HepG2 (cell line): ENCODE data around the gene GRB2. TPM values are rescaled to one million over a fixed set of nuclear protein-coding genes. Genes with fewer than 3 reads are reported as not detected.

Experiments used
- ATAC-seq: fragments of 200-7000 bp; cut with Tn5 transposase; 3 replicates; pipeline ENCODE4 v1.9.1; 2020; ENCODE audit warnings: mild to moderate bottlenecking, moderate library complexity
- BruUV-seq: library from RNA; stranded (reverse); fragments of 400-500 nt; replicated peaks from 2 replicates; lab custom pipeline; 2021; lab: Mats Ljungman, UMichigan
- CTCF ChIA-PET: fragments of 300-600 bp; formaldehyde crosslinking; extraction: SDS; loops from one replicate; lab custom pipeline; 2021; ENCODE audit warnings: low total read pairs, inconsistent platforms, low intra/inter-chr PET ratio; lab: Yijun Ruan, JAX
- POLR2A ChIA-PET: fragments of 350-600 bp; sonication (Branson Sonifier 250); formaldehyde crosslinking; loops from one replicate; lab custom pipeline; 2020; ENCODE audit warnings: antibody characterized with exemption, inconsistent platforms; lab: Yijun Ruan, JAX
- DNase-seq: peaks from one replicate; pipeline ENCODE4 v3.0.0-alpha.2; 2015; ENCODE audit warnings: low spot score
- FAIRE-seq: peaks from 3 replicates; lab custom pipeline; 2011; peaks lifted over from hg19 to GRCh38; lab: Jason Lieb, UNC
- H2AFZ ChIP-seq: one replicate; pipeline ENCODE4 v1.6.1; 2011; ENCODE audit warnings: low read length, inconsistent platforms
- H3K27ac ChIP-seq: fragments of 300-600 bp; 3 replicates; pipeline ENCODE4 v1.8.0; 2011; ENCODE audit warnings: mixed run types, mild to moderate bottlenecking, mixed read lengths, low read length, inconsistent platforms; ENCODE audit not compliant: insufficient read depth; ENCODE audit errors: extremely low read length
- H3K27me3 ChIP-seq, 2 experiments: fragments of 200-600 bp in 1 of 2; 2 replicates in 1 of 2; 3 replicates in 1 of 2; pipeline versions ENCODE4 v1.6.0 to v1.8.0; 2011; ENCODE audit warnings: low read length in 2 of 2, mild to moderate bottlenecking in 2 of 2, moderate library complexity in 2 of 2, inconsistent platforms in 1 of 2; ENCODE audit not compliant: insufficient read depth in 2 of 2, control insufficient read depth in 1 of 2
- H3K36me3 ChIP-seq, 2 experiments: fragments of 200-600 bp in 1 of 2; replicated peaks in 1 of 2; 2 replicates in 1 of 2; 3 replicates in 1 of 2; pipeline versions ENCODE4 v1.5.1 to v1.8.0; 2011; ENCODE audit warnings: low read length in 2 of 2, inconsistent platforms in 1 of 2; ENCODE audit not compliant: insufficient read depth in 2 of 2, control insufficient read depth in 1 of 2
- H3K4me1 ChIP-seq: 2 replicates; pipeline ENCODE4 v1.5.1; 2012; ENCODE audit warnings: low read length, inconsistent platforms; ENCODE audit not compliant: insufficient read depth
- H3K4me2 ChIP-seq: 2 replicates; pipeline ENCODE4 v1.6.0; 2011; ENCODE audit warnings: low read depth, low read length, inconsistent platforms
- H3K4me3 ChIP-seq, 3 experiments: fragments of 200-600 bp in 1 of 3; sonication (generic), shearing (Covaris generic) in 1 of 3; replicated peaks in 1 of 3; 2 replicates each; pipeline ENCODE4 v1.5.1; 2011 to 2016; ENCODE audit warnings: low read length in 3 of 3, inconsistent platforms in 2 of 3, low read depth in 2 of 3, mild to moderate bottlenecking in 2 of 3, control low read depth in 1 of 3, mixed read lengths in 1 of 3; ENCODE audit not compliant: insufficient read depth in 1 of 3
- H3K79me2 ChIP-seq: one replicate; pipeline ENCODE4 v1.6.1; 2011; ENCODE audit warnings: low read length, inconsistent platforms; ENCODE audit not compliant: insufficient read depth
- H3K9ac ChIP-seq: 2 replicates; pipeline ENCODE4 v1.6.0; 2011; ENCODE audit warnings: mild to moderate bottlenecking, low read depth, low read length, inconsistent platforms; ENCODE audit not compliant: insufficient read depth
- H3K9me3 ChIP-seq: 2 replicates; pipeline ENCODE4 v1.5.1; 2012; ENCODE audit warnings: mild to moderate bottlenecking, low read length
- H4K20me1 ChIP-seq: 2 replicates; pipeline ENCODE4 v1.6.0; 2011; ENCODE audit warnings: inconsistent platforms, mild to moderate bottlenecking, low read length, moderate library complexity; ENCODE audit not compliant: insufficient read depth
- FOSL2 ChIP-seq: sonication (generic); formaldehyde crosslinking; IDR thresholded peaks from 2 replicates; pipeline ENCODE4 v1.4.0; 2020; ENCODE audit warnings: missing genetic modification reagents
- KLF12 ChIP-seq: sonication (generic); formaldehyde crosslinking; IDR thresholded peaks from 2 replicates; pipeline ENCODE4 v1.4.0; 2020; ENCODE audit warnings: missing genetic modification reagents, borderline replicate concordance
- PAXIP1 ChIP-seq: sonication (generic); formaldehyde crosslinking; conservative IDR thresholded peaks from 2 replicates; pipeline ENCODE4 v1.4.0; 2020; ENCODE audit warnings: mild to moderate bottlenecking, missing genetic modification reagents, moderate library complexity
- ZBTB40 ChIP-seq, 2 experiments: fragments of 450-650 bp in 1 of 2; sonication (generic) in 1 of 2; formaldehyde crosslinking in 1 of 2; IDR thresholded peaks; 2 replicates each; pipeline versions ENCODE4 v1.6.1 to v1.8.0; 2016 to 2022; ENCODE audit warnings: antibody characterized with exemption in 1 of 2, mild to moderate bottlenecking in 1 of 2, missing genetic modification reagents in 1 of 2
- ZNF512 ChIP-seq: sonication (generic); formaldehyde crosslinking; IDR thresholded peaks from 2 replicates; pipeline ENCODE4 v1.4.0; 2020; ENCODE audit warnings: mild to moderate bottlenecking, missing genetic modification reagents
- WGBS: methylation state at CpG from one replicate; pipeline ENCODE4 v1.1.6; 2017; ENCODE audit warnings: low lambda C conversion rate; 5-methylcytosine and 5-hydroxymethylcytosine counted together
- in situ Hi-C: cut with HindIII; loops from 2 replicates; pipeline ENCODE4 v1.10.0; 2017; ENCODE audit warnings: low pct_unique_long_range_greater_than_20kb; ENCODE audit not compliant: extremely low pct_ligation_motif_present
- intact Hi-C: fragments of 100-400 bp; cut with micrococcal nuclease; formaldehyde crosslinking; loops from one replicate; pipeline ENCODE4 v1.10.0; 2022; ENCODE audit not compliant: unreplicated experiment
- polyA plus RNA-seq, 8 experiments: library from polyadenylated mRNA; depleted of rRNA in 3 of 8; stranded (reverse) in 7 of 8; unstranded in 1 of 8; fragments of >200 nt; fragmentation: Illumina TruSeq in 4 of 8; extraction: Trizol in 4 of 8; gene quantifications; 2 replicates each; pipeline versions ENCODE4 v1.2.1 to v1.2.3, GENCODE V29; 2011 to 2016; ENCODE audit warnings: low read depth in 4 of 8, missing spikeins in 1 of 8, mixed read lengths in 1 of 8; ENCODE audit not compliant: insufficient read depth in 1 of 8
- total RNA-seq, 5 experiments: library from RNA; depleted of rRNA; stranded (reverse); fragments of >200 nt; fragmentation: Illumina TruSeq; extraction: Trizol; gene quantifications; 2 replicates each; pipeline ENCODE4 v1.2.3, GENCODE V29; 2016; ENCODE audit warnings: low read depth in 1 of 5

Gene GRB2
- total and polyA plus RNA-seq, 2 of the 13 experiments (the other 11 are each of a cell fraction or from before 2014, with no cell fraction given), result 84.6 to 92.3 TPM

GRCh38 chr17:75307957-75308731 is 97.3 kb downstream of the GRB2 start:
- no peaks in the 10 kb centered on the region for H4K20me1 ChIP-seq
- DNase-seq, result no peak
- no peaks in the 10 kb centered on the region for H3K36me3 ChIP-seq
- BruUV-seq, result no TSS peak
- H2AFZ ChIP-seq, result peak overlapping the region; percentile 38
- 54% methylated on average over 13 of the region's 13 CpGs for WGBS
- no peaks in the 10 kb centered on the region for H3K9me3 ChIP-seq
- CTCF ChIA-PET, result no interaction called here
- intact Hi-C loops (no loop called here), in situ Hi-C loops (no loop called here)
- H3K4me1 ChIP-seq, result peaks cover 64% of the 10 kb centered on the region
- H3K27ac ChIP-seq, result peak overlapping the region; percentile 89
- peak; percentile 2; the same call in 2 of the 3 replicates for ATAC-seq
- peak overlapping the region; percentile 76 for H3K9ac ChIP-seq
- FAIRE-seq, result no peak
- POLR2A ChIA-PET, result interaction anchor here (0.7 to 4.3 kb wide), 15 partner anchors 9 to 272 kb away, joined by 3 to 39 read pairs (median 7); partner anchors contain the start of genes GGA3, GRB2, MIF4GD and MRPS7
- peak overlapping the region; percentile 35 to 69 (median 48); a peak in 5 of 6 replicates for H3K4me3 ChIP-seq
- H3K79me2 ChIP-seq, result no peaks in the 10 kb centered on the region
- H3K27me3 ChIP-seq, result no peaks in the 10 kb centered on the region
- H3K4me2 ChIP-seq, result peak overlapping the region; percentile 85
- no peak for TF ChIP-seq ZBTB40 (IDR thresholded peaks at IDR 0.05)
- 0 out of 2 replicates have a peak, but pooled peaks have one; percentile 12 for TF ChIP-seq ZBTB40 (CRISPR knock-in tag; IDR thresholded peaks at IDR 0.05)
- no peak for TF ChIP-seq FOSL2 (CRISPR knock-in tag)
- 0 out of 2 replicates have a peak, but pooled peaks have one; percentile 22 for TF ChIP-seq KLF12 (CRISPR knock-in tag)
- no peak for TF ChIP-seq ZNF512
- no peak for TF ChIP-seq PAXIP1
